ENCODE measurements around the gene KMT2A. TPM values are rescaled to one million over a fixed set of nuclear protein-coding genes. Genes with fewer than 3 reads are reported as not detected.

KMT2A gene
- total RNA-seq, 1 experiment from 2014 or later: 52.0 TPM

DNA sequence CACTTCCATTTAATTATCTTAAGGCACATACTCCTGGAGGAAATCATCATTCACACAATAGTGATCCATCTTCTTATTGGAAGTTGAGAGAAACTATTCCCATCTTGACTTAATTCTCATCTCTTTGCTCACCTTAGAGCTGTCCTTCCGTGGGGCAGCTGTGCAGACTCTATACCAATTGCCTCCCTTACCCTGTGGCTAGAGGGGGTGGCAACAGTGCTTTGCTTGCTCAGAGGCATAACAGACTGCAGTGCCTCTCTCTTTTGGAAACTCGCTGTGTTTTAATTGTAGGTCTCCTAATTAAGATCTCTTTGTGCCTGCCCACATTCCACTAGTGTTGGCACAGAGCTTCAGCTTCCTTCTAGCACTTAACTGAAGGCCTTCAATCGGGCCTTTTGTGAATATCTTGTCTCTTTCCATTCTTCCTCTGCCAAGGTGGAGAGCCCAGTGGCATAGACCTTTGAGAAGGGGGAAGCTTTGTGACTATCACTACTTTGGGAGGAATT is 5.5 kb downstream of the KMT2A start:
- POLR2A ChIA-PET: interaction anchor here (1.4 kb wide), 1 partner anchor 9 kb away, joined by 3 read pairs; no protein-coding TSS in a partner anchor
- no peak for DNase-seq (ENCODE audit: unreplicated experiment)
- intact Hi-C loops (cut with micrococcal nuclease): no loop called here
- CTCF ChIA-PET: no interaction called here
- no peaks in the 10 kb centered on the region for H3K9me3 Mint-ChIP-seq (ENCODE audit: unreplicated experiment)
- peak overlapping the region; percentile 36 for H3K27ac Mint-ChIP-seq (ENCODE audit: low read depth, unreplicated experiment)
- BruUV-seq (replicated peaks): no TSS peak
- H3K4me1 Mint-ChIP-seq (ENCODE audit: insufficient read depth, unreplicated experiment): peaks cover 39% of the 10 kb centered on the region
- H3K4me3 Mint-ChIP-seq (ENCODE audit: unreplicated experiment): no peak overlapping the region
- no peaks in the 10 kb centered on the region for H3K36me3 Mint-ChIP-seq (ENCODE audit: insufficient read depth, unreplicated experiment)
- no peaks in the 10 kb centered on the region for H3K27me3 Mint-ChIP-seq (ENCODE audit: insufficient read depth, unreplicated experiment)
- TF ChIP-seq, protein P1, sequence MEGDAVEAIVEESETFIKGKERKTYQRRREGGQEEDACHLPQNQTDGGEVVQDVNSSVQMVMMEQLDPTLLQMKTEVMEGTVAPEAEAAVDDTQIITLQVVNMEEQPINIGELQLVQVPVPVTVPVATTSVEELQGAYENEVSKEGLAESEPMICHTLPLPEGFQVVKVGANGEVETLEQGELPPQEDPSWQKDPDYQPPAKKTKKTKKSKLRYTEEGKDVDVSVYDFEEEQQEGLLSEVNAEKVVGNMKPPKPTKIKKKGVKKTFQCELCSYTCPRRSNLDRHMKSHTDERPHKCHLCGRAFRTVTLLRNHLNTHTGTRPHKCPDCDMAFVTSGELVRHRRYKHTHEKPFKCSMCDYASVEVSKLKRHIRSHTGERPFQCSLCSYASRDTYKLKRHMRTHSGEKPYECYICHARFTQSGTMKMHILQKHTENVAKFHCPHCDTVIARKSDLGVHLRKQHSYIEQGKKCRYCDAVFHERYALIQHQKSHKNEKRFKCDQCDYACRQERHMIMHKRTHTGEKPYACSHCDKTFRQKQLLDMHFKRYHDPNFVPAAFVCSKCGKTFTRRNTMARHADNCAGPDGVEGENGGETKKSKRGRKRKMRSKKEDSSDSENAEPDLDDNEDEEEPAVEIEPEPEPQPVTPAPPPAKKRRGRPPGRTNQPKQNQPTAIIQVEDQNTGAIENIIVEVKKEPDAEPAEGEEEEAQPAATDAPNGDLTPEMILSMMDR (IDR thresholded peaks at IDR 0.05; ENCODE audit: unreplicated experiment): no peak

DNA sequence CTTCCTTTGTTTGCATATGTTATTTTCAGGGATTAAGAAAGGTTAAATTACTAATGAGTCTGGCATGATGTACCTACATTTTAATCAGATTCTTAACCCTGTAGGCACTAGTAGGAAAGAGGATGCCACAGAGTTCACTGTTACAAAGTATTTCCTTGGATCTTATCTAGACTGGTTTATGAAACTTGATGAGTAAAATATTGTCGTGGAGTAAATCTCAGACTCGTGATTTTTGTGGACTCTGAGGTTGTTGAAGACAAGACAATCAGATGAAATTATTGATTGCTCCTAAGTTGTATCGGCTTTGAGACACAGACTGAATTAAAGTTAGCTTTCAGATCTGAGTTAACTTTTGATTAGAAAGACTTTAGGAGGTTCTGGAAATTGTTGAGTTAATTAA is 6.0 kb downstream of the KMT2A start:
- no peaks in the 10 kb centered on the region for H3K27me3 Mint-ChIP-seq (ENCODE audit: insufficient read depth, unreplicated experiment)
- DNase-seq (ENCODE audit: unreplicated experiment): no peak
- peak overlapping the region; percentile 36 for H3K27ac Mint-ChIP-seq (ENCODE audit: low read depth, unreplicated experiment)
- H3K36me3 Mint-ChIP-seq (ENCODE audit: insufficient read depth, unreplicated experiment): no peaks in the 10 kb centered on the region
- ChIA-PET POLR2A (interaction anchor here (1.4 kb wide), 1 partner anchor 9 kb away, joined by 3 read pairs; no protein-coding TSS in a partner anchor), CTCF (interaction anchor here (0.7 kb wide), 1 partner anchor 28 kb away, joined by 3 read pairs; no protein-coding TSS in a partner anchor)
- TF ChIP-seq, protein P1 (IDR thresholded peaks at IDR 0.05; ENCODE audit: unreplicated experiment): no peak
- H3K9me3 Mint-ChIP-seq (ENCODE audit: unreplicated experiment): no peaks in the 10 kb centered on the region
- H3K4me1 Mint-ChIP-seq (ENCODE audit: insufficient read depth, unreplicated experiment): peaks cover 42% of the 10 kb centered on the region
- BruUV-seq (replicated peaks): no TSS peak
- H3K4me3 Mint-ChIP-seq (ENCODE audit: unreplicated experiment): no peak overlapping the region
- intact Hi-C loops (cut with micrococcal nuclease): no loop called here

DNA sequence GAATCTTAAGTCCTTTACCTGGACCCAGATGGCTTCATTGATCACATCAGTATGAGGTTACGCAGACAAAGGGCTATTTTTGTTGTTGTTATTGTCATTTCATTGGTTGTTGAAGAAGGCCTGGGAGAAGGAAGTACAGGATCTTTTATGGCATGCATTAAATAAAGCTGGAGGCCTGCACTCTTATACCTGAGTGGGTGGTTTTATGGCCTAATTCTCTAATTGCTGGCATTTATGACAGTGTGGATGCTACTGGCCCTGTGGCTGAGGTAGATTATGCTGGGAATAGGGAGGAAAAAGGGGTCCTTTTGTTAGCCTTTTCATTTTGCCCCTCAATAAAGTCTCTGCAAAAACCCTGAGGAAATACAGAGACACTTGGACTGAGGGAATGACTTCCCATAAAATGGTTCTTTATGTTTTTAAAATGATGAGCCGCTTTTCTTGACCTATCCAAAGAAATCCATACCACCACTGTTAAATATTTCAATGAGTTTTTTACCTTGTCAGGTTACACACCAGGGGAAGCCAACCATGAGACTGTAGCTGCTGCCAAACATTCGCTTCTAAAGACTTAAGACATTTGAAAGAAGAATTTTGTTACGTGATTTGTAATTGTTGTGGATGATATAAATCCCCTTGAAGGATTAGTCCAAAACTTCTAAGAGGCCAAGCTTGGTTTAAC is 6.8 kb downstream of the KMT2A start:
- Mint-ChIP-seq H3K27ac (ENCODE audit: low read depth, unreplicated experiment) (peak overlapping the region; percentile 36), H3K27me3 (ENCODE audit: insufficient read depth, unreplicated experiment) (no peaks in the 10 kb centered on the region), H3K4me1 (ENCODE audit: insufficient read depth, unreplicated experiment) (peaks cover 41% of the 10 kb centered on the region), H3K9me3 (ENCODE audit: unreplicated experiment) (no peaks in the 10 kb centered on the region), H3K36me3 (ENCODE audit: insufficient read depth, unreplicated experiment) (no peaks in the 10 kb centered on the region), H3K4me3 (ENCODE audit: unreplicated experiment) (no peak overlapping the region)
- ChIA-PET CTCF (interaction anchor here (0.7 kb wide), 1 partner anchor 28 kb away, joined by 3 read pairs; no protein-coding TSS in a partner anchor), POLR2A (interaction anchor here (1.4 kb wide), 1 partner anchor 8 kb away, joined by 3 read pairs; no protein-coding TSS in a partner anchor)
- intact Hi-C loops (cut with micrococcal nuclease): no loop called here
- no TSS peak for BruUV-seq (replicated peaks)
- TF ChIP-seq, protein P1 (IDR thresholded peaks at IDR 0.05; ENCODE audit: unreplicated experiment): no peak
- no peak for DNase-seq (ENCODE audit: unreplicated experiment)

DNA sequence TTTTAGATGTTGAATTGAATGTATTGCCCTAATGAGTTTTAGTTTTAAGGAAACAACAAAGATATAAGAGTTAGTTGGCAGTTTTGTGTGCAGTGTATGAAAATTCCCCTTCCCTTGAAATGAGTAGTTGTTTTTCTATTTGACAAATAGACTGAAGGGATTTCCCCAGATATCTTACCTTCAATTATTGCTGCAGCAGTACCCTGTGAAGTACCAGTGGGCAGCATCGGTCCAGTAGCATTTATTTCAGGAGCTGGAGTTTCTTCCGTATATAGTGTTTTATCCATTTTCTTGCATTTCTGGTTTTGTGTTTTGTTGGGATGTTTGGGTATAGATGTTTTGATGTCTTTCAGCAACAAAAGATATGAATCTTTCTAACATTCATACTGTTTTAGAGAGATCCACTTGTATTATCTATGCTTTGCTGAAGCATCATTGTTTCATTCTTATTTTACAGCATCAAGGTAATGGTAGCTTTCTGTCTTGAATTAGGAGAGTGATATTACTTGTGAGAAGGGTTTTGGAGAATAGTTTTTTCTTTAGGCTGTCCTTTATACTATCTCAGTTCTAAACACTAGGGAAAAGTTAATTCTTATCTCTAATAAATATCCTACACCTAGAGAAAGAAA is 7.4 kb downstream of the KMT2A start:
- BruUV-seq (replicated peaks): no TSS peak
- TF ChIP-seq, protein P1 (IDR thresholded peaks at IDR 0.05; ENCODE audit: unreplicated experiment): no peak
- CTCF ChIA-PET: no interaction called here
- Mint-ChIP-seq H3K27ac (ENCODE audit: low read depth, unreplicated experiment) (no peak overlapping the region), H3K36me3 (ENCODE audit: insufficient read depth, unreplicated experiment) (no peaks in the 10 kb centered on the region), H3K9me3 (ENCODE audit: unreplicated experiment) (no peaks in the 10 kb centered on the region), H3K4me3 (ENCODE audit: unreplicated experiment) (no peak overlapping the region), H3K27me3 (ENCODE audit: insufficient read depth, unreplicated experiment) (no peaks in the 10 kb centered on the region), H3K4me1 (ENCODE audit: insufficient read depth, unreplicated experiment) (peaks cover 37% of the 10 kb centered on the region)
- intact Hi-C loops (cut with micrococcal nuclease): no loop called here
- no peak for DNase-seq (ENCODE audit: unreplicated experiment)
- POLR2A ChIA-PET: interaction anchor here (1.1 to 1.2 kb wide), 3 partner anchors 8 to 42 kb away, joined by 3 to 5 read pairs (median 4); partner anchors contain the start of gene KMT2A

Data from MCF 10A (cell line).